ENCODE data around the gene HORMAD2. TPM values are rescaled to one million over a fixed set of nuclear protein-coding genes. Genes with fewer than 3 reads are reported as not detected.

The HORMAD2 gene
- total RNA-seq, 1 donor from 2014 or later, result not detected

- no peak for TF ChIP-seq CTCF (conservative IDR thresholded peaks at IDR 0.05)
- H3K27ac Mint-ChIP-seq, result no peak overlapping the region
- H3K36me3 Mint-ChIP-seq, result peaks cover 4% of the 10 kb centered on the region
- no peaks in the 10 kb centered on the region for H3K27me3 Mint-ChIP-seq
- peaks cover 5% of the 10 kb centered on the region for H3K9me3 Mint-ChIP-seq
- DNase-seq (ENCODE audit: extremely low spot score, unreplicated experiment), result no peak
- peaks cover 33% of the 10 kb centered on the region for H3K4me1 Mint-ChIP-seq (ENCODE audit: unreplicated experiment)
- H3K4me3 Mint-ChIP-seq, result no peak overlapping the region
These were observed 37.1 kb upstream of the HORMAD2 start for GRCh38 chr22:30043161-30043560.

- H3K4me1 Mint-ChIP-seq (ENCODE audit: unreplicated experiment), result peaks cover 26% of the 10 kb centered on the region
- H3K27ac Mint-ChIP-seq, result peak overlapping the region; percentile 89
- no peaks in the 10 kb centered on the region for H3K27me3 Mint-ChIP-seq
- peaks cover 5% of the 10 kb centered on the region for H3K9me3 Mint-ChIP-seq
- H3K36me3 Mint-ChIP-seq, result peaks cover 4% of the 10 kb centered on the region
- TF ChIP-seq CTCF (conservative IDR thresholded peaks at IDR 0.05), result no peak
- no peak for DNase-seq (ENCODE audit: extremely low spot score, unreplicated experiment)
- peak overlapping the region; percentile 70 for H3K4me3 Mint-ChIP-seq
These were observed 35.9 kb upstream of the HORMAD2 start for GRCh38 chr22:30044369-30044768.

GRCh38 chr22:30044881-30045493 is 35.3 kb upstream of the HORMAD2 start:
- H3K36me3 Mint-ChIP-seq, result peaks cover 4% of the 10 kb centered on the region
- TF ChIP-seq CTCF (conservative IDR thresholded peaks at IDR 0.05), result no peak
- H3K4me1 Mint-ChIP-seq (ENCODE audit: unreplicated experiment), result peaks cover 26% of the 10 kb centered on the region
- H3K27ac Mint-ChIP-seq, result peak overlapping the region; percentile 89
- H3K4me3 Mint-ChIP-seq, result peak overlapping the region; percentile 70
- H3K9me3 Mint-ChIP-seq, result peaks cover 5% of the 10 kb centered on the region
- no peaks in the 10 kb centered on the region for H3K27me3 Mint-ChIP-seq
- peak; percentile 20 for DNase-seq (ENCODE audit: extremely low spot score, unreplicated experiment)

- TF ChIP-seq CTCF (conservative IDR thresholded peaks at IDR 0.05), result no peak
- Mint-ChIP-seq H3K4me1 (ENCODE audit: unreplicated experiment) (peaks cover 26% of the 10 kb centered on the region), H3K4me3 (no peak overlapping the region), H3K9me3 (peaks cover 5% of the 10 kb centered on the region), H3K27me3 (no peaks in the 10 kb centered on the region), H3K36me3 (peaks cover 4% of the 10 kb centered on the region), H3K27ac (no peak overlapping the region)
- peak; percentile 16 for DNase-seq (ENCODE audit: extremely low spot score, unreplicated experiment)
These were observed 34.8 kb upstream of the HORMAD2 start for GRCh38 chr22:30045494-30045887.

- peaks cover 26% of the 10 kb centered on the region for H3K4me1 Mint-ChIP-seq (ENCODE audit: unreplicated experiment)
- peaks cover 5% of the 10 kb centered on the region for H3K9me3 Mint-ChIP-seq
- no peaks in the 10 kb centered on the region for H3K27me3 Mint-ChIP-seq
- peaks cover 4% of the 10 kb centered on the region for H3K36me3 Mint-ChIP-seq
- H3K27ac Mint-ChIP-seq, result no peak overlapping the region
- H3K4me3 Mint-ChIP-seq, result no peak overlapping the region
- DNase-seq (ENCODE audit: extremely low spot score, unreplicated experiment), result peak; percentile 64
- no peak for TF ChIP-seq CTCF (conservative IDR thresholded peaks at IDR 0.05)
These were observed 34.2 kb upstream of the HORMAD2 start for GRCh38 chr22:30045901-30046715.
